Panc1 (cell line): ENCODE results near the gene MIF. TPM values are rescaled to one million over a fixed set of nuclear protein-coding genes. Genes with fewer than 3 reads are reported as not detected.

ENCODE experiments used
- ATAC-seq: fragments of 200-7000 bp; cut with Tn5 transposase; 2 replicates; pipeline ENCODE4 v1.9.1; 2020; ENCODE audit warnings: mild to moderate bottlenecking, moderate library complexity
- Bru-seq: library from RNA; stranded (reverse); fragments of 400-500 nt; gene quantifications from one replicate; lab custom pipeline; 2021; lab: Mats Ljungman, UMichigan
- BruChase-seq, 2 experiments: library from RNA; stranded (reverse); fragments of 400-500 nt; gene quantifications; one replicate each; lab custom pipeline; 2021; lab: Mats Ljungman, UMichigan
- BruUV-seq: library from RNA; stranded (reverse); fragments of 400-500 nt; replicated peaks from 2 replicates; lab custom pipeline; 2021; lab: Mats Ljungman, UMichigan
- CTCF ChIA-PET: fragments of 300-600 bp; sonication (Branson Sonifier 250); formaldehyde crosslinking; loops from one replicate; lab custom pipeline; 2022; ENCODE audit warnings: antibody characterized with exemption; lab: Charles Lee
- POLR2A ChIA-PET: fragments of 300-600 bp; sonication (Branson Sonifier 250); formaldehyde crosslinking; loops from one replicate; lab custom pipeline; 2022; ENCODE audit warnings: antibody characterized with exemption; lab: Charles Lee
- DNase-seq: peaks from one replicate; pipeline ENCODE4 v3.0.0-alpha.2; 2010; ENCODE audit warnings: low read depth, low spot score
- H3K27ac ChIP-seq: 2 replicates; pipeline ENCODE4 v1.5.1; 2011; ENCODE audit warnings: mild to moderate bottlenecking, low read length, inconsistent platforms
- H3K27me3 ChIP-seq: fragments of 200-500 bp; sonication (Bioruptor generic); 2 replicates; pipeline ENCODE4 v1.6.0; 2014; ENCODE audit warnings: low read length, inconsistent platforms; ENCODE audit not compliant: control insufficient read depth, insufficient read depth
- H3K36me3 ChIP-seq: fragments of 200-500 bp; sonication (Bioruptor generic); 2 replicates; pipeline ENCODE4 v1.5.1; 2014; ENCODE audit warnings: inconsistent platforms, mild to moderate bottlenecking, low read length, moderate library complexity; ENCODE audit not compliant: control insufficient read depth, insufficient read depth
- H3K4me1 ChIP-seq: 2 replicates; pipeline ENCODE4 v1.5.1; 2011; ENCODE audit warnings: inconsistent platforms, mild to moderate bottlenecking, low read length, moderate library complexity; ENCODE audit not compliant: control insufficient read depth, insufficient read depth
- H3K4me3 ChIP-seq, 2 experiments: 2 replicates each; pipeline ENCODE4 v1.5.1; 2011 to 2012; ENCODE audit warnings: low read depth in 2 of 2, low read length in 2 of 2, mild to moderate bottlenecking in 2 of 2, inconsistent platforms in 1 of 2, moderate library complexity in 1 of 2
- H3K9me3 ChIP-seq: fragments of 200-500 bp; sonication (Bioruptor generic); 2 replicates; pipeline ENCODE4 v1.5.1; 2014; ENCODE audit warnings: low read depth, mild to moderate bottlenecking, inconsistent platforms, low read length, moderate library complexity; ENCODE audit not compliant: control insufficient read depth, insufficient read depth
- CTCF ChIP-seq: fragments of 450-650 bp; IDR thresholded peaks from 2 replicates; pipeline ENCODE4 v1.5.1; 2017; ENCODE audit warnings: mild to moderate bottlenecking
- POLR2AphosphoS5 ChIP-seq: IDR thresholded peaks from 2 replicates; pipeline ENCODE4 v1.6.1; 2012; ENCODE audit warnings: mild to moderate bottlenecking, low read depth, low read length, moderate library complexity
- REST ChIP-seq, 2 experiments: IDR thresholded peaks; 2 replicates each; pipeline ENCODE4 v1.6.1; 2011 to 2012; ENCODE audit warnings: low read depth in 2 of 2, control low read depth in 1 of 2, low read length in 1 of 2, mild to moderate bottlenecking in 1 of 2, moderate library complexity in 1 of 2; ENCODE audit not compliant: insufficient read depth in 1 of 2
- SIN3A ChIP-seq: IDR thresholded peaks from 2 replicates; pipeline ENCODE4 v1.6.1; 2012; ENCODE audit warnings: low read depth, mild to moderate bottlenecking, low read length, moderate library complexity, borderline replicate concordance; ENCODE audit not compliant: insufficient read depth
- TCF7L2 ChIP-seq: IDR thresholded peaks from 2 replicates; pipeline ENCODE4 v1.6.1; 2011; ENCODE audit warnings: mild to moderate bottlenecking, low read depth, low read length, inconsistent platforms
- in situ Hi-C: cut with HindIII; loops from 2 replicates; pipeline ENCODE4 v1.10.0; 2016; ENCODE audit warnings: low sequenced_read_pairs, low pct_unique_long_range_greater_than_20kb
- intact Hi-C: fragments of 100-400 bp; cut with micrococcal nuclease; formaldehyde crosslinking; loops from one replicate; pipeline ENCODE4 v1.10.0; 2022; ENCODE audit not compliant: unreplicated experiment
- long read RNA-seq: library from polyadenylated mRNA; unstranded; transcript quantifications from one replicate; pipeline ENCODE4 v2.0.0, GENCODE V29; 2021; ENCODE audit not compliant: unreplicated experiment
- polyA plus RNA-seq: library from polyadenylated mRNA; unstranded; fragments of >200 nt; gene quantifications from one replicate; pipeline ENCODE4 v1.2.1, GENCODE V29; 2012; ENCODE audit warnings: missing spikeins; ENCODE audit not compliant: insufficient read length
- total RNA-seq: library from RNA; stranded (reverse); gene quantifications from one replicate; pipeline ENCODE4 v1.2.1, GENCODE V29; 2021; ENCODE audit not compliant: unreplicated experiment

MIF gene
- 936 TPM for total RNA-seq
- 2,024 TPM for polyA plus RNA-seq
- percentile 95 among the genes with signal in this experiment for Bru-seq, nascent RNA
- BruChase-seq, experiment 1, labeled RNA remaining after a 2-hour chase, result percentile 95 among the genes with signal in this experiment
- percentile 97 among the genes with signal in this experiment for BruChase-seq, experiment 2, labeled RNA remaining after a 6-hour chase
- long read RNA-seq, transcript MIF-201 (3 exons, 939 nt), result major isoform, 536 of 626 reads
- long read RNA-seq, transcript MIF-203 (2 exons, 435 nt), result minor isoform, 24 of 626 reads
- long read RNA-seq, partial matches to known transcripts, result 0 of 626 reads
- long read RNA-seq, other reads (novel, unspliced or antisense), result 63 of 626 reads

GRCh38 chr22:23893945-23894709 is at the start of gene MIF:
Gene MIF, plus strand, starts transcription at chr22:23894383. Its CDS starts 92 bp downstream, at chr22:23894475.
- BruUV-seq, result no TSS peak
- intact Hi-C loops (no loop called here), in situ Hi-C loops (no loop called here)
- H3K36me3 ChIP-seq, result peaks cover 6% of the 10 kb centered on the region; the same call in 1 of the 2 replicates
- H3K4me1 ChIP-seq, result peaks cover 21% of the 10 kb centered on the region
- POLR2A ChIA-PET, result interaction anchor here (0.6 to 1.2 kb wide), 3 partner anchors 22 to 44 kb away, joined by 3 to 4 read pairs (median 3); no protein-coding TSS in a partner anchor
- peak; percentile 87 for ATAC-seq
- no peaks in the 10 kb centered on the region for H3K27me3 ChIP-seq
- CTCF ChIA-PET, result interaction anchor here (0.7 to 1.3 kb wide), 4 partner anchors 20 to 77 kb away, joined by 3 to 7 read pairs (median 3); partner anchors contain the start of gene SLC2A11
- TF ChIP-seq REST (IDR thresholded peaks at IDR 0.05; ENCODE audit: insufficient read depth in 1 of 2, low read depth in 2 of 2, low read length in 1 of 2) (no peak), CTCF (peak; percentile 83), SIN3A (no peak; the same call in 1 of the 2 replicates), TCF7L2 (no peak), POLR2AphosphoS5 (peak; percentile 91)
- H3K4me3 ChIP-seq, result peak within 1 kb of the TSS; percentile 72 to 74
- H3K9me3 ChIP-seq, result no peaks in the 10 kb centered on the region
- peak within 1 kb of the TSS; percentile 93 for H3K27ac ChIP-seq
- peak; percentile 24 for DNase-seq

- no TSS peak for BruUV-seq
- Histone ChIP-seq H3K36me3 (no peaks in the 10 kb centered on the region), H3K27ac (no peak overlapping the region), H3K4me1 (no peaks in the 10 kb centered on the region; the same call in 1 of the 2 replicates), H3K4me3 (no peak overlapping the region), H3K27me3 (no peaks in the 10 kb centered on the region), H3K9me3 (no peaks in the 10 kb centered on the region)
- ChIA-PET CTCF (no interaction called here), POLR2A (no interaction called here)
- DNase-seq (no peak), ATAC-seq (no peak)
- in situ Hi-C loops (no loop called here), intact Hi-C loops (loop anchor here (10.0 kb wide), 2 partner anchors 70 to 220 kb away; partner anchors contain the start of gene MMP11)
- TF ChIP-seq CTCF (no peak), POLR2AphosphoS5 (no peak), SIN3A (no peak), TCF7L2 (no peak), REST (IDR thresholded peaks at IDR 0.05; ENCODE audit: insufficient read depth in 1 of 2, low read depth in 2 of 2, low read length in 1 of 2) (no peak)
Observed at GRCh38 chr22:23844739-23845202, 49.4 kb upstream of the MIF start.
